Measurements from ENCODE around the gene VIM. TPM values are rescaled to one million over a fixed set of nuclear protein-coding genes. Genes with fewer than 3 reads are reported as not detected.

Gene VIM
- total and polyA plus RNA-seq, 5 experiments from 2014 or later: 295 to 621 (median 479) TPM

DNA sequence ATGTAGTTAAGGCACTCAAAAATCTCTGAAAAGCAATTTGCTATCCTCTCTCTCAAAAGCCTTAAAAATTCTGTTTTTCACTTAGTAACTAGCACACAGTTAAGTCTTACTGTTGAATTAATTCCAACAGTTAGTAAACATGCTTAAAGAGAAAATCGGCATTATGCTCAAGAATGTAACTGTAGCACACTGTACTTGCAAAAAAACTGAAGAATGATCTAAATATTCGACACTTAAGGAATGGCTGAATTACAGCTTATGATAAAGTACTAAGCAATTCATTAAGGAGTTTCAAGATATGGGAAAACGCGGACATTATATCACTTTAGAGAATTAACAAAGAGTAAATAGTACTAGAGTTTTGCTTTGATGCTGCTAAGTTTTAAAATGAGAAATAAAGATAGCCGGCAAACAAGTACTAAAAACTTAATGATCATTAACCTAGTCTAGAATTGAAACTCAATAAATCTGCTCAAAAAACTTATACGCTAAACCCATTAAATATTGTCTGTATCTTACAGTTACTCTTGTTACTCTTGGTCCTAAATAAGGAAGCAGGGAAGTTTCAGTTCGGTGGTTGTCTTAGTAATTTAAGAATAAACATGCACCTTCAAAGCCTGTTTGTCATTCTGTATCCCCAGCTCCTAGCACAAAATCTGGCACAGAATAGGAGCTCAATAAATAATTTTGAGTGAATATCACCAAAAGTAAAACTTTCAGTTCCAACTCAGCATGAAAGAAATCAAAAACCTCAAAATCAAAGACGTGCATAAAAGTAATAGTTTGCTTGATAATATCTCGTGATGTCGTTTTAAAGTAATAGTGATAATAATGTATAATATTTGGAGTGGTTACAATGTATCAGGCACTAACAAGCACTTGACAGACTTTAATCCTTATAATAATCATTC, 27.8 kb upstream of the VIM start:
- Mint-ChIP-seq H3K36me3 (no peaks in the 10 kb centered on the region), H3K4me3 (peak overlapping the region; percentile 91 to 99 (median 93)), H3K9me3 (no peaks in the 10 kb centered on the region), H3K27me3 (no peaks in the 10 kb centered on the region), H3K4me1 (peaks cover 16 to 45% (median 33%) of the 10 kb centered on the region in 4 donors), H3K27ac (peak overlapping the region; percentile 89 to 99 (median 96))
- DNase-seq: no peak
- POLR2A ChIA-PET: interaction anchor here (0.9 to 4.6 kb wide), 7 partner anchors 9 to 383 kb away, joined by 3 to 168 read pairs (median 6); partner anchors contain the start of genes RSU1 and VIM
- ATAC-seq: no peak

DNA sequence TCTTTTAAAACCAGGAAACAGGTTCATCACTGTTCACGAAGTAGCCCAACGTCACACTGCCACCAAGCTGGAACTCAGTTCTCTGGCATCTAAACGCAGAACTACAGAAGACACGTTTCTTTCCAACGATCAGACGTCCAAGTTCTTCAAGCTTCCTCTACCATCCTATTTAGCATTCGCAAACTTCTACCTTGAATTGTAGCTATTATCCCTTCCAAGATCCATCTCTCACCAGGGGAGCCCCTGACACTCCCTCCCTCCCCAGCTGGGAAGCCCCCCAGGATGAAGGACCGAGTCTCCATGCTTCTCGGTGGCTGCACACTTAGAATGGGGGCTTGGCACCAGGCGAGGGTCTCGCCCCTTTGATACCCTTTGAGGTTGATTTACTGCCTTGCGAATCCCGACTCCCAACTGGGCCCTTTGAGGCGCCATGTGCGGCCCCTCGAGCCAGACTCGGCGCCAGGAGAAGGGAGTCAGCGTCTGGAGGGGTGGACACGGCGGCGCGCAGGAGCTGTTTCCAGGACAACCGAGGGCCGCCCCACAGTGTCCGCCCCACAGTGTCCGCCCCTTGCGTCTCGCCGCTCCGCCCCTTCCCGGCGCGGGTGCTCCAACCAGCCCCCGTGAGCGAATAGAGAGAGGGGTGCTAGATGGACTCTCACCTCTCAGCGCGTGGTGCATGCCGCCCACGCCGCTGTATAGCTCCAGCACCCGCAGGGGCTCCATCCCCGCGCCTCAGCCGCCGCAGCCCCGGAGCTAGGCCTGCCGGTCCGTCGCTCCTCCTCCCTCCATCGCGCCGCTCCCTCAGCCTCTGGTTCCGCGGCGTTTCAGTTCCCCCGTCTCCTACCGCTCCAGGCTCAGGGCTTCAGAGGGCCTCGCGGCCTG, 26.9 kb upstream of the VIM start, which contains the start of gene TRDMT1:
Gene TRDMT1 (minus strand): TSS at position 761 of the 882 bp plus-strand sequence. CDS start 38 bp downstream, at position 723.
- H3K4me3 Mint-ChIP-seq: peak within 1 kb of the TSS; percentile 91 to 99 (median 93)
- no peaks in the 10 kb centered on the region for H3K36me3 Mint-ChIP-seq
- DNase-seq: peak; percentile 57 to 87 (median 76)

DNA sequence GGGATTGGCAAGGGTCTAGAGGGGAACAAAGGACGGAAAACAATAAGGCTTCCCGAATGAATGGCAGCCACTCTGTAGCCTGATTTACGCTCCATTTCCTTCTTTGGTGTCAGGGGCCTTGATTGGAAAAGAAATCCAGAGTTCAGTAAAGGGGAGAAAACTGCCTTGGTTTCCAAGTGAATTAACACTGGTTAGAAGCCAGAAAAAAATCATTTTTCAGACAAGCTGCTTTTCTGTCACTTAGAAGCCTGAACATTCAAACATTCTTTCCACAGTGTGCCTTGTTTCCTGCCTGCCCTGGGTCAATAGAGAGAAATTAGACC, 26.3 kb upstream of the VIM start:
- ATAC-seq: no peak
- POLR2A ChIA-PET: interaction anchor here (1.0 to 4.6 kb wide), 11 partner anchors 10 to 412 kb away, joined by 3 to 168 read pairs (median 5); partner anchors contain the start of genes RSU1 and VIM
- H3K9me3 Mint-ChIP-seq: no peaks in the 10 kb centered on the region
- H3K36me3 Mint-ChIP-seq: no peaks in the 10 kb centered on the region
- H3K27me3 Mint-ChIP-seq: no peaks in the 10 kb centered on the region
- no peak for DNase-seq
- H3K4me3 Mint-ChIP-seq: peak overlapping the region; percentile 91 to 99 (median 93)
- H3K4me1 Mint-ChIP-seq: peaks cover 21 to 55% (median 46%) of the 10 kb centered on the region in 4 donors
- peak overlapping the region; percentile 89 to 99 (median 96) for H3K27ac Mint-ChIP-seq

More for the DNA sequence above, 26.9 kb upstream of the VIM start, which contains the start of gene TRDMT1:
- Mint-ChIP-seq H3K27me3 (no peaks in the 10 kb centered on the region), H3K9me3 (no peaks in the 10 kb centered on the region), H3K4me1 (peaks cover 16 to 52% (median 41%) of the 10 kb centered on the region in 4 donors), H3K27ac (peak within 1 kb of the TSS; percentile 89 to 99 (median 96))
- ATAC-seq: peak; percentile 73 to 83
- POLR2A ChIA-PET: interaction anchor here (0.5 to 4.6 kb wide), 14 partner anchors 10 to 412 kb away, joined by 3 to 168 read pairs (median 5); partner anchors contain the start of genes RSU1 and VIM

DNA sequence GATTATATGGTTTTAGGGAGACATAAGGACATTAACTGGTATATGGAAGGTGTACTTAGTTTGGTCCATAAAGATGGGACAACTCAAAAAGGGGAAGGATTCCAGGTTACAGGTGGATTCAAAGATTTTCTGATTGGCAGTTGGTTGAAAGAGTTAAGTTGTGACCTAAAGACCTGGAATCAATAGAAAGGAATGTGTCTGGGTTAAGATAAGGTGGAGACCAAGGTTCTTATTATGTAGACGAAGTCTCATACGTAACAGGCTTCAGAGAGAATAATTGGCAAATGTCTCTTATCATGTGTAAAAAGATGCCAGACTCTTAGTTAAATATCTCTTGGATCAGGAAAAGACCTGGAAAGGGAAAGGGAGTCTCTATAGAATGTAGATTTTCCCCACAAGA, 25.5 kb upstream of the VIM start:
- Mint-ChIP-seq H3K9me3 (no peaks in the 10 kb centered on the region), H3K27ac (peak overlapping the region; percentile 4 to 99 (median 94)), H3K36me3 (no peaks in the 10 kb centered on the region), H3K27me3 (no peaks in the 10 kb centered on the region), H3K4me3 (peak overlapping the region in 5 of 10 donors; percentile 14 to 59 (median 30)), H3K4me1 (peaks cover 22 to 54% (median 52%) of the 10 kb centered on the region in 4 donors)
- no peak for DNase-seq
- no peak for ATAC-seq
- POLR2A ChIA-PET: interaction anchor here (1.4 to 4.6 kb wide), 3 partner anchors 10 to 226 kb away, joined by 3 to 168 read pairs (median 6); partner anchors contain the start of gene VIM

DNA sequence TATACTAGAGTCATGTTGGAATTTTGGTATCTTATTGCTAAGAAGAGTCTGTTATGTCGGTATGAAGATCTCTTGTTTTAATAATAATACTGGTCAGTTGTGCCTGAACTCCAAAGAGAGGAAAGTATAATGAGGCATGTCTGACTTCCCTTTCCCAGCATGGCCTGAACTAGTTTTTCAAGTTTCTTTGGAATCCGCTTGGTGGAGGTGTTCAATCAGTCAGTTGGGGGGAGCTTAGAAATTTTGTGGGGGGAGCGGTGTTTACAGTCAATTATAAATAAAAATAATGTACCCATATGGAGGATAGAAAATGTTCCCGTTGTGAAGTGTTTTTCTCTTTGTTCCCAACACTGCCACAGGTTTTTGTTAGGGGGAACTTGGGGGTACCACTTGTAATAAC, 25.0 kb upstream of the VIM start:
- peak overlapping the region in 3 of 10 donors; percentile 4 to 17 (median 14) for H3K4me3 Mint-ChIP-seq
- H3K27ac Mint-ChIP-seq: peak overlapping the region in 9 of 10 donors; percentile 0 to 99 (median 89)
- ATAC-seq (no peak), DNase-seq (no peak)
- POLR2A ChIA-PET: interaction anchor here (4.6 kb wide), 1 partner anchor 27 kb away, joined by 168 read pairs; the partner anchor contains the start of gene VIM
- H3K4me1 Mint-ChIP-seq: peaks cover 22 to 55% (median 53%) of the 10 kb centered on the region in 4 donors
- H3K27me3 Mint-ChIP-seq: no peaks in the 10 kb centered on the region
- H3K36me3 Mint-ChIP-seq: no peaks in the 10 kb centered on the region
- H3K9me3 Mint-ChIP-seq: no peaks in the 10 kb centered on the region

DNA sequence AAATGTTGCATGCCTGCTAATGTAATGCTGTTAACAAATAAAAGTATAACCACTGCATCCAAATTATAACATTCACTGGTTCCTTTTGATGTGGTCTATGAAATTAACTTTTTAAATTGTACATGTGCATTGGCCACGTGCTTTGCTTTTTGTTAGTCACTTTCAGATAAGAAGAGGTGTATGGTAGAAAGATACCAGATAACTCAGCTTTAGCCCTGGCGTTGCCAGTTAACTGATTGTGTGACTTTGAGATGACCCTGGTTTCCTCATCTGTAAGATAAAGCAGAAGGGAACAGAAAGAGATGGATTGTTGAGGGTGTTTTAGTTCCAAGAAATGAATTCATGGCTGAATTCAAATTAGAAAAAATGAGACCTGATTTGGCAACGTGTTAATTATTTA, 24.6 kb upstream of the VIM start:
- no peaks in the 10 kb centered on the region for H3K27me3 Mint-ChIP-seq
- no peaks in the 10 kb centered on the region for H3K36me3 Mint-ChIP-seq
- DNase-seq (no peak), ATAC-seq (no peak)
- no peaks in the 10 kb centered on the region for H3K9me3 Mint-ChIP-seq
- POLR2A ChIA-PET: interaction anchor here (4.6 kb wide), 1 partner anchor 27 kb away, joined by 168 read pairs; the partner anchor contains the start of gene VIM
- H3K4me1 Mint-ChIP-seq: peaks cover 22 to 56% (median 53%) of the 10 kb centered on the region in 4 donors
- H3K27ac Mint-ChIP-seq: peak overlapping the region in 6 of 10 donors; percentile 1 to 98 (median 76)
- H3K4me3 Mint-ChIP-seq: no peak overlapping the region

DNA sequence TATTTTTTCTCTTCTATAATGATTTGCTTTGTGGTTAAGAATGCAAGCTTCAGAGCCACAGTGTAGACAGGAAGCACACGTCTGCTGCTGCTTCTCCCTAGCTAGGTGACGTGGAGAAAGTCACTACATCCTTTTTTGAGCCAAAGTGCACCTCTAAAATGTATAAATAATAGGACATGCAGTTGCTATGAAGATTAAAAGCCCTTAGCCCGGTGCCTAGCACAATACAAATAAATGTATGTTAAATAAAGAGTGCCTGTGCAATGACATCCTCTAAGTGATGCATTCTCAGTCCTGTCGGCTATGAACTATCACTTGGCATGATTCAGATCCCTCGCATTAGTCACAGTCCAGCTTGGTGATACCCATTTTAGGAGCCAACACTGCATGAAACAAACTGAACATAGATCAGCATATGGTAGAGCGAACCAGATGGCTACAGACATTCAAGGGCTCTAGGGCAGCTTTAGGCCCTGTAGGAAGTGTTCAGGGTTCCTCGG, 21.8 kb upstream of the VIM start:
- ATAC-seq (peak; percentile 70 to 82), DNase-seq (peak in 9 of 10 donors; percentile 26 to 80 (median 54))
- Mint-ChIP-seq H3K9me3 (no peaks in the 10 kb centered on the region), H3K27me3 (no peaks in the 10 kb centered on the region), H3K4me1 (peaks cover 13 to 42% (median 33%) of the 10 kb centered on the region in 4 donors), H3K36me3 (no peaks in the 10 kb centered on the region), H3K27ac (peak overlapping the region; percentile 91 to 97 (median 94)), H3K4me3 (peak overlapping the region in 9 of 10 donors; percentile 36 to 78 (median 71))
- POLR2A ChIA-PET: interaction anchor here (0.6 to 3.7 kb wide), 14 partner anchors 9 to 418 kb away, joined by 3 to 118 read pairs (median 4); partner anchors contain the start of genes RSU1 and VIM

DNA sequence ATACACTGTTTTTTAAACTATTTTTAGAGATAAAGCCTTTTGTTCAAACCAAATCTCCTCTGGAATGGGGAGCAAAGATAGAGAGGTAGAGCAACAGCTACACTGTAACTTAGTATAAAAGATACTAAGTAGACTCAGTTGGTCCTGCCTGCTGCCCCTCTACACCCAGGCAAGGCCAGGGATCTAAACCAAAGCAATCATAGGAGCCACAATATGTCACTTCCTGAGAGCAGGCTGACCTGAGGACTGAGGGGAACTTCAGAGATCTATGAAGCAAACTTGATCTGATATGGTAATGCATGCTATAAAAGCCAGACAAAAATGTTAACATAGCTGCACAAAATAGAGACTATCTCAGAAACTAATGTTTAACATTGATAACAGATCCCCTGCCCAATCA, 19.6 kb upstream of the VIM start:
- DNase-seq: no peak
- peak overlapping the region in 8 of 10 donors; percentile 11 to 84 (median 66) for H3K27ac Mint-ChIP-seq
- H3K27me3 Mint-ChIP-seq: no peaks in the 10 kb centered on the region

DNA sequence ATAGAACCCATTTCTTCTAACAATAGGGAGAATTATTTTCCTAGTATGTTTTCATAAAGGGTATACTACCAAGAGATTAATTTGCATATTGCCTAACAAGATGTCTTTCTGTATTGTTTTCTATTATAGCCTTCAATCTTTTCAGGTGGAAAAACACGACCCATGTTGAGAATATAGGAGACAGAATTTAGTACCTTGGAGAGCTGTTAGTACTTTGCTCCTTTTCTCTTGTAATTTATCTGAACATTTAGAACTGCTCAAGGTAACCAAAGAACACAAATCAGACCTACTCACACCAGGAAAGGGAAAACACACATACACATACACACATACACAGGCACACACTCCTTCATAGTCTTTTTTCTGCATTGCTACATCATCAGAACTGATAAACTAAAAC, 18.7 kb upstream of the VIM start:
- H3K36me3 Mint-ChIP-seq: peaks cover 0 to 3% (median 2%) of the 10 kb centered on the region in 3 donors

More for the DNA sequence above, 19.6 kb upstream of the VIM start:
- H3K9me3 Mint-ChIP-seq: no peaks in the 10 kb centered on the region
- no peak for ATAC-seq
- no peak overlapping the region for H3K4me3 Mint-ChIP-seq
- POLR2A ChIA-PET: interaction anchor here (1.2 kb wide), 1 partner anchor 22 kb away, joined by 4 read pairs; no protein-coding TSS in a partner anchor
- H3K36me3 Mint-ChIP-seq: no peaks in the 10 kb centered on the region
- H3K4me1 Mint-ChIP-seq: peaks cover 9 to 43% (median 27%) of the 10 kb centered on the region in 4 donors

DNA sequence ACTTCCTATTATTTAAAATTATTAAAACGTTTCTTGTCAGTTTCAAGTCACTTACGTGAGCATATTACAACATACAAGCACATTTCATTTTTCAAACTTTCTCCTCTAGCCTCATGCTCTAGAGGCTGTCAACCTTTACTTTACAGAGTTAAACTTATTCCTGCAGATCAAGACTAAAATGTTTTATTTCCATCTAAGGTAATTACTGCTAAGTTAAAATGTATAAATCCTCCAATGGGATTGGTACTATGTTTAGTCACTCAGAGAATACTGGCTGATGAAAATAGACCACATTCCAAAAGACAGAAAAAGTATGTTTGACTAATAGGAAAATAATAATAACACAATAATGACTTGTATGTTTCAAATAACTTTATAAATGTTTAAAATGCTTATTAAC, 18.2 kb upstream of the VIM start:
- no peaks in the 10 kb centered on the region for H3K9me3 Mint-ChIP-seq
- peak overlapping the region in 1 of 10 donors; percentile 13 for H3K27ac Mint-ChIP-seq
- POLR2A ChIA-PET: interaction anchor here (1.2 kb wide), 1 partner anchor 20 kb away, joined by 4 read pairs; no protein-coding TSS in a partner anchor
- H3K4me1 Mint-ChIP-seq: peaks cover 6 to 45% (median 22%) of the 10 kb centered on the region in 4 donors
- no peak for ATAC-seq
- no peak for DNase-seq
- peaks cover 0 to 6% (median 5%) of the 10 kb centered on the region in 3 donors for H3K36me3 Mint-ChIP-seq
- no peak overlapping the region for H3K4me3 Mint-ChIP-seq
- H3K27me3 Mint-ChIP-seq: no peaks in the 10 kb centered on the region

More for the DNA sequence above, 18.7 kb upstream of the VIM start:
- H3K4me1 Mint-ChIP-seq: peaks cover 7 to 43% (median 25%) of the 10 kb centered on the region in 4 donors
- peak overlapping the region in 3 of 10 donors; percentile 13 to 59 (median 32) for H3K27ac Mint-ChIP-seq
- DNase-seq: no peak
- H3K9me3 Mint-ChIP-seq: no peaks in the 10 kb centered on the region
- POLR2A ChIA-PET: interaction anchor here (1.2 kb wide), 1 partner anchor 21 kb away, joined by 4 read pairs; no protein-coding TSS in a partner anchor
- no peaks in the 10 kb centered on the region for H3K27me3 Mint-ChIP-seq
- ATAC-seq: no peak
- H3K4me3 Mint-ChIP-seq: no peak overlapping the region

DNA sequence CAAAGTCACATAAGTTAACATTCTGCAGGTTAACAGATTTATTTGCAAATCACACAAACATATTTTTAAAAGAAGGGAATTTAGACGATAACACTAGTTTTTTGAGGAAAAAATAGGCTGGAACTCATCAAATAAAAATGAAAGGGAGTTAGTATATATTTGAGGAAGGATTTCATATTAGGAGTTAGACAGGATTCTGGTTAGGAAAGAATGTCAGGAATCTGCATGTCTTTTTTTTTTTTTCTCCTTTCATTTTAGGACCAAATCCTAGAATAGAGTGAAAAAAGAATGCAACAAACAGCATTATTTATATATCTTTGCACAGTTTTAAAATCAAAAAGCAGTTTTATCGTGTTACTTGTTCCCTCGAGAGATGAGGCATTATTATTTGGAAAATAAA, 17.7 kb upstream of the VIM start:
- ATAC-seq: no peak
- no peak overlapping the region for H3K27ac Mint-ChIP-seq

More for the DNA sequence above, 17.7 kb upstream of the VIM start:
- peaks cover 6 to 46% (median 21%) of the 10 kb centered on the region in 4 donors for H3K4me1 Mint-ChIP-seq
- H3K9me3 Mint-ChIP-seq: no peaks in the 10 kb centered on the region
- H3K27me3 Mint-ChIP-seq: no peaks in the 10 kb centered on the region
- H3K4me3 Mint-ChIP-seq: no peak overlapping the region
- DNase-seq: no peak
- H3K36me3 Mint-ChIP-seq: peaks cover 0 to 8% (median 7%) of the 10 kb centered on the region in 3 donors
- POLR2A ChIA-PET: interaction anchor here (1.8 kb wide), 1 partner anchor 20 kb away, joined by 7 read pairs; no protein-coding TSS in a partner anchor
